ENCODE results near the gene ATXN7L1.

Gene ATXN7L1

GRCh38 chr7:105680505-105681187 lies 195.8 kb downstream of the ATXN7L1 start:
- H2AFZ ChIP-seq (ENCODE audit: low read depth, low read length), result no peak overlapping the region
- no peaks in the 10 kb centered on the region for H3K9me3 ChIP-seq (ENCODE audit: insufficient read depth, low read length)
- H3K27ac ChIP-seq (ENCODE audit: low read length), result no peak overlapping the region
- no peaks in the 10 kb centered on the region for H3K79me2 ChIP-seq (ENCODE audit: low read length)
- TF ChIP-seq EZH2phosphoT487 (IDR thresholded peaks at IDR 0.05; ENCODE audit: low read depth), result no peak
- no peak for TF ChIP-seq CTCF (IDR thresholded peaks at IDR 0.05; ENCODE audit: low read depth, low read length)
- no peaks in the 10 kb centered on the region for H3K27me3 ChIP-seq (ENCODE audit: low read depth, low read length)
- no peaks in the 10 kb centered on the region for H4K20me1 ChIP-seq (ENCODE audit: insufficient read depth, low read length)
- H3K36me3 ChIP-seq (replicated peaks; ENCODE audit: low read depth, low read length), result no peaks in the 10 kb centered on the region
- no peak overlapping the region for H3K4me3 ChIP-seq (ENCODE audit: low read length)
- no peak overlapping the region for H3K9ac ChIP-seq (ENCODE audit: low read length)
- peaks cover 19% of the 10 kb centered on the region for H3K4me1 ChIP-seq (ENCODE audit: low read length)
- H3K4me2 ChIP-seq (ENCODE audit: low read length), result no peak overlapping the region

- Histone ChIP-seq H3K4me3 (ENCODE audit: low read length) (peak overlapping the region; percentile 69), H3K79me2 (ENCODE audit: low read length) (no peaks in the 10 kb centered on the region), H3K36me3 (replicated peaks; ENCODE audit: low read depth, low read length) (no peaks in the 10 kb centered on the region), H3K9ac (ENCODE audit: low read length) (peak overlapping the region; percentile 44), H3K9me3 (ENCODE audit: insufficient read depth, low read length) (no peaks in the 10 kb centered on the region), H3K27me3 (ENCODE audit: low read depth, low read length) (no peaks in the 10 kb centered on the region), H3K4me1 (ENCODE audit: low read length) (peaks cover 32% of the 10 kb centered on the region), H3K4me2 (ENCODE audit: low read length) (peak overlapping the region; percentile 75), H4K20me1 (ENCODE audit: insufficient read depth, low read length) (no peaks in the 10 kb centered on the region), H3K27ac (ENCODE audit: low read length) (no peak overlapping the region), H2AFZ (ENCODE audit: low read depth, low read length) (peak overlapping the region; percentile 80)
- TF ChIP-seq EZH2phosphoT487 (IDR thresholded peaks at IDR 0.05; ENCODE audit: low read depth) (no peak), CTCF (IDR thresholded peaks at IDR 0.05; ENCODE audit: low read depth, low read length) (no peak)
Observed at GRCh38 chr7:105678811-105679495, 197.4 kb downstream of the ATXN7L1 start.

- Histone ChIP-seq H3K4me2 (ENCODE audit: low read length) (peak overlapping the region; percentile 75), H3K4me1 (ENCODE audit: low read length) (peaks cover 39% of the 10 kb centered on the region), H3K9me3 (ENCODE audit: insufficient read depth, low read length) (no peaks in the 10 kb centered on the region), H3K9ac (ENCODE audit: low read length) (peak overlapping the region; percentile 44), H4K20me1 (ENCODE audit: insufficient read depth, low read length) (no peaks in the 10 kb centered on the region), H3K36me3 (replicated peaks; ENCODE audit: low read depth, low read length) (no peaks in the 10 kb centered on the region), H3K27ac (ENCODE audit: low read length) (peak overlapping the region; percentile 9; the same call in 1 of the 2 replicates), H2AFZ (ENCODE audit: low read depth, low read length) (peak overlapping the region; percentile 80), H3K79me2 (ENCODE audit: low read length) (no peaks in the 10 kb centered on the region), H3K27me3 (ENCODE audit: low read depth, low read length) (no peaks in the 10 kb centered on the region), H3K4me3 (ENCODE audit: low read length) (peak overlapping the region; percentile 69)
- TF ChIP-seq CTCF (IDR thresholded peaks at IDR 0.05; ENCODE audit: low read depth, low read length), result no peak
- TF ChIP-seq EZH2phosphoT487 (IDR thresholded peaks at IDR 0.05; ENCODE audit: low read depth), result no peak
Observed at GRCh38 chr7:105677817-105678573, 198.4 kb downstream of the ATXN7L1 start.

GRCh38 chr7:105677410-105677730 lies 199.0 kb downstream of the ATXN7L1 start:
- TF ChIP-seq CTCF (IDR thresholded peaks at IDR 0.05; ENCODE audit: low read depth, low read length) (no peak), EZH2phosphoT487 (IDR thresholded peaks at IDR 0.05; ENCODE audit: low read depth) (no peak)
- H3K9me3 ChIP-seq (ENCODE audit: insufficient read depth, low read length), result no peaks in the 10 kb centered on the region
- peak overlapping the region; percentile 9; the same call in 1 of the 2 replicates for H3K27ac ChIP-seq (ENCODE audit: low read length)
- H2AFZ ChIP-seq (ENCODE audit: low read depth, low read length), result peak overlapping the region; percentile 80
- H3K4me1 ChIP-seq (ENCODE audit: low read length), result peaks cover 39% of the 10 kb centered on the region
- peak overlapping the region; percentile 69 for H3K4me3 ChIP-seq (ENCODE audit: low read length)
- peak overlapping the region; percentile 44; the same call in 1 of the 2 replicates for H3K9ac ChIP-seq (ENCODE audit: low read length)
- no peaks in the 10 kb centered on the region for H4K20me1 ChIP-seq (ENCODE audit: insufficient read depth, low read length)
- H3K27me3 ChIP-seq (ENCODE audit: low read depth, low read length), result no peaks in the 10 kb centered on the region
- no peaks in the 10 kb centered on the region for H3K79me2 ChIP-seq (ENCODE audit: low read length)
- H3K4me2 ChIP-seq (ENCODE audit: low read length), result peak overlapping the region; percentile 75
- H3K36me3 ChIP-seq (replicated peaks; ENCODE audit: low read depth, low read length), result no peaks in the 10 kb centered on the region

Data from OCI-LY3 (cell line).